Measurements from ENCODE around the gene STAG1. TPM values are rescaled to one million over a fixed set of nuclear protein-coding genes. Genes with fewer than 3 reads are reported as not detected.
A peak's percentile ranks its signal among the peaks of the same experiment; 100 is the strongest.

Gene STAG1
- total and polyA plus RNA-seq, 9 of the 15 experiments (the other 6 are each of a cell fraction or from before 2014, with no cell fraction given), result 2.7 to 17.7 (median 8.8) TPM

DNA sequence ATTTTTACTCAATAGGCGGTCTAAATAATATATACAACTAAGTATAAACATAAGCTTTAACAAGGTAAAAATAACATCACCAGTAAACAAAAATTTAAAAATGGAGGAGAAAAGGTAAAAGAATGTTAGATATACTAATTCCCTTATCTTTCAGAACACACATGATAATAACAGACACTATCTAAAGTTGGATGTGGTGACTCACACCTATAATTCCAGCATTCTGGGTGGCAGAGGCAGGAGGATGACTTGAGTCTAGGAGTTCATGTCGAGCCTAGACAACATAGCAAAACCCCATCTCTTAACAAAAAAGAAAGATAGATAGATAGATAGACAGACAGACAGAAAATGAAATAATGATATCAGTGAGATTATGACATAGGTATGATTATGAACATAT is 85.1 kb downstream of the STAG1 start (continued):
- TF ChIP-seq, protein P1, sequence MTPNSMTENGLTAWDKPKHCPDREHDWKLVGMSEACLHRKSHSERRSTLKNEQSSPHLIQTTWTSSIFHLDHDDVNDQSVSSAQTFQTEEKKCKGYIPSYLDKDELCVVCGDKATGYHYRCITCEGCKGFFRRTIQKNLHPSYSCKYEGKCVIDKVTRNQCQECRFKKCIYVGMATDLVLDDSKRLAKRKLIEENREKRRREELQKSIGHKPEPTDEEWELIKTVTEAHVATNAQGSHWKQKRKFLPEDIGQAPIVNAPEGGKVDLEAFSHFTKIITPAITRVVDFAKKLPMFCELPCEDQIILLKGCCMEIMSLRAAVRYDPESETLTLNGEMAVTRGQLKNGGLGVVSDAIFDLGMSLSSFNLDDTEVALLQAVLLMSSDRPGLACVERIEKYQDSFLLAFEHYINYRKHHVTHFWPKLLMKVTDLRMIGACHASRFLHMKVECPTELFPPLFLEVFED (CRISPR knock-in tag; conservative IDR thresholded peaks at IDR 0.05), result no peak
- TF ChIP-seq CREM (IDR thresholded peaks at IDR 0.05; ENCODE audit: low read depth), result no peak
- TF ChIP-seq NONO (IDR thresholded peaks at IDR 0.05; ENCODE audit: low read depth in 2 of 2, low read length in 1 of 2), result no peak
- TF ChIP-seq, protein P2, sequence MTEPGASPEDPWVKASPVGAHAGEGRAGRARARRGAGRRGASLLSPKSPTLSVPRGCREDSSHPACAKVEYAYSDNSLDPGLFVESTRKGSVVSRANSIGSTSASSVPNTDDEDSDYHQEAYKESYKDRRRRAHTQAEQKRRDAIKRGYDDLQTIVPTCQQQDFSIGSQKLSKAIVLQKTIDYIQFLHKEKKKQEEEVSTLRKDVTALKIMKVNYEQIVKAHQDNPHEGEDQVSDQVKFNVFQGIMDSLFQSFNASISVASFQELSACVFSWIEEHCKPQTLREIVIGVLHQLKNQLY (CRISPR knock-in tag; conservative IDR thresholded peaks at IDR 0.05), result no peak
- peak; percentile 55; the same call in 1 of the 2 replicates for TF ChIP-seq SMARCA4 (IDR thresholded peaks at IDR 0.05)
- no peak for TF ChIP-seq ZNF133 (CRISPR knock-in tag; IDR thresholded peaks at IDR 0.05)
- no peak for TF ChIP-seq SRSF1 (IDR thresholded peaks at IDR 0.05; ENCODE audit: low read depth, low read length)
- no peak for TF ChIP-seq FOXK1 (CRISPR knock-in tag; IDR thresholded peaks at IDR 0.05; ENCODE audit: borderline replicate concordance)
- TF ChIP-seq, protein P3, sequence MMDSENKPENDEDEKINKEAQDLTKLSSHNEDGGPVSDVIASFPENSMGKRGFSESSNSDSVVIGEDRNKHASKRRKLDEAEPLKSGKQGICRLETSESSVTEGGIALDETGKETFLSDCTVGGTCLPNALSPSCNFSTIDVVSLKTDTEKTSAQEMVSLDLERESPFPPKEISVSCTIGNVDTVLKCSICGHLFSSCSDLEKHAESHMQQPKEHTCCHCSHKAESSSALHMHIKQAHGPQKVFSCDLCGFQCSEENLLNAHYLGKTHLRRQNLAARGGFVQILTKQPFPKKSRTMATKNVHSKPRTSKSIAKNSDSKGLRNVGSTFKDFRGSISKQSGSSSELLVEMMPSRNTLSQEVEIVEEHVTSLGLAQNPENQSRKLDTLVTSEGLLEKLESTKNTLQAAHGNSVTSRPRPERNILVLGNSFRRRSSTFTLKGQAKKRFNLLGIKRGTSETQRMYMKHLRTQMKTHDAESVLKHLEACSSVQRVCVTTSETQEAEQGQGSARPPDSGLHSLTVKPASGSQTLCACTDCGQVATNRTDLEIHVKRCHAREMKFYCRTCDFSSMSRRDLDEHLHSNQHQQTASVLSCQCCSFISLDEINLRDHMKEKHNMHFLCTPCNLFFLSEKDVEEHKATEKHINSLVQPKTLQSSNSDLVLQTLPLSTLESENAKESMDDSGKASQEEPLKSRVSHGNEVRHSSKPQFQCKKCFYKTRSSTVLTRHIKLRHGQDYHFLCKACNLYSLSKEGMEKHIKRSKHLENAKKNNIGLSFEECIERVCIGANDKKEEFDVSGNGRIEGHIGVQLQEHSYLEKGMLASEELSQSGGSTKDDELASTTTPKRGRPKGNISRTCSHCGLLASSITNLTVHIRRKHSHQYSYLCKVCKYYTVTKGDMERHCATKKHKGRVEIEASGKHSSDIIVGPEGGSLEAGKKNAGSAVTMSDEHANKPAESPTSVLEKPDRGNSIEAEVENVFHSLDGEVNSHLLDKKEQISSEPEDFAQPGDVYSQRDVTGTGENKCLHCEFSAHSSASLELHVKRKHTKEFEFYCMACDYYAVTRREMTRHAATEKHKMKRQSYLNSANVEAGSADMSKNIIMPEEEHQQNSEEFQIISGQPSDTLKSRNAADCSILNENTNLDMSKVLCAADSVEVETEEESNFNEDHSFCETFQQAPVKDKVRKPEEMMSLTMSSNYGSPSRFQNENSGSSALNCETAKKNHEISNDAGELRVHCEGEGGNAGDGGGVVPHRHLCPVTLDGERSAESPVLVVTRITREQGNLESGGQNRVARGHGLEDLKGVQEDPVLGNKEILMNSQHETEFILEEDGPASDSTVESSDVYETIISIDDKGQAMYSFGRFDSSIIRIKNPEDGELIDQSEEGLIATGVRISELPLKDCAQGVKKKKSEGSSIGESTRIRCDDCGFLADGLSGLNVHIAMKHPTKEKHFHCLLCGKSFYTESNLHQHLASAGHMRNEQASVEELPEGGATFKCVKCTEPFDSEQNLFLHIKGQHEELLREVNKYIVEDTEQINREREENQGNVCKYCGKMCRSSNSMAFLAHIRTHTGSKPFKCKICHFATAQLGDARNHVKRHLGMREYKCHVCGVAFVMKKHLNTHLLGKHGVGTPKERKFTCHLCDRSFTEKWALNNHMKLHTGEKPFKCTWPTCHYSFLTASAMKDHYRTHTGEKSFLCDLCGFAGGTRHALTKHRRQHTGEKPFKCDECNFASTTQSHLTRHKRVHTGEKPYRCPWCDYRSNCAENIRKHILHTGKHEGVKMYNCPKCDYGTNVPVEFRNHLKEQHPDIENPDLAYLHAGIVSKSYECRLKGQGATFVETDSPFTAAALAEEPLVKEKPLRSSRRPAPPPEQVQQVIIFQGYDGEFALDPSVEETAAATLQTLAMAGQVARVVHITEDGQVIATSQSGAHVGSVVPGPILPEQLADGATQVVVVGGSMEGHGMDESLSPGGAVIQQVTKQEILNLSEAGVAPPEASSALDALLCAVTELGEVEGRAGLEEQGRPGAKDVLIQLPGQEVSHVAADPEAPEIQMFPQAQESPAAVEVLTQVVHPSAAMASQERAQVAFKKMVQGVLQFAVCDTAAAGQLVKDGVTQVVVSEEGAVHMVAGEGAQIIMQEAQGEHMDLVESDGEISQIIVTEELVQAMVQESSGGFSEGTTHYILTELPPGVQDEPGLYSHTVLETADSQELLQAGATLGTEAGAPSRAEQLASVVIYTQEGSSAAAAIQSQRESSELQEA (IDR thresholded peaks at IDR 0.05; ENCODE audit: low read depth), result no peak
- no peak for TF ChIP-seq SRSF7 (optimal IDR thresholded peaks at IDR 0.05; ENCODE audit: low read depth, low read length)
- no peak for TF ChIP-seq MYBL2 (IDR thresholded peaks at IDR 0.05; ENCODE audit: low read depth)
- no peak for TF ChIP-seq MYBL2 (CRISPR knock-in tag; IDR thresholded peaks at IDR 0.05; ENCODE audit: borderline replicate concordance)
- TF ChIP-seq, protein P4, sequence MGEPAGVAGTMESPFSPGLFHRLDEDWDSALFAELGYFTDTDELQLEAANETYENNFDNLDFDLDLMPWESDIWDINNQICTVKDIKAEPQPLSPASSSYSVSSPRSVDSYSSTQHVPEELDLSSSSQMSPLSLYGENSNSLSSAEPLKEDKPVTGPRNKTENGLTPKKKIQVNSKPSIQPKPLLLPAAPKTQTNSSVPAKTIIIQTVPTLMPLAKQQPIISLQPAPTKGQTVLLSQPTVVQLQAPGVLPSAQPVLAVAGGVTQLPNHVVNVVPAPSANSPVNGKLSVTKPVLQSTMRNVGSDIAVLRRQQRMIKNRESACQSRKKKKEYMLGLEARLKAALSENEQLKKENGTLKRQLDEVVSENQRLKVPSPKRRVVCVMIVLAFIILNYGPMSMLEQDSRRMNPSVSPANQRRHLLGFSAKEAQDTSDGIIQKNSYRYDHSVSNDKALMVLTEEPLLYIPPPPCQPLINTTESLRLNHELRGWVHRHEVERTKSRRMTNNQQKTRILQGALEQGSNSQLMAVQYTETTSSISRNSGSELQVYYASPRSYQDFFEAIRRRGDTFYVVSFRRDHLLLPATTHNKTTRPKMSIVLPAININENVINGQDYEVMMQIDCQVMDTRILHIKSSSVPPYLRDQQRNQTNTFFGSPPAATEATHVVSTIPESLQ (CRISPR knock-in tag; IDR thresholded peaks at IDR 0.05), result no peak
- no peak for TF ChIP-seq BACH1 (tag; IDR thresholded peaks at IDR 0.05)
- TF ChIP-seq FOXP1 (CRISPR knock-in tag; IDR thresholded peaks at IDR 0.05), result no peak

Data from K562 (cell line).